Fibroblast of pulmonary artery (primary cell): Measurements from ENCODE around the gene NPAS3.

Source experiments
- DNase-seq: peaks from one replicate; pipeline ENCODE4 v3.0.0-alpha.2; 2010; ENCODE audit warnings: low read depth
- H3K4me3 ChIP-seq: replicated peaks from 2 replicates; pipeline ENCODE4 v1.5.1; 2011; ENCODE audit warnings: low read depth, mild to moderate bottlenecking, control low read depth, low read length, moderate library complexity
- CTCF ChIP-seq: IDR thresholded peaks from 2 replicates; pipeline ENCODE4 v1.5.1; 2011; ENCODE audit warnings: mild to moderate bottlenecking, control low read depth, low read length, inconsistent platforms; ENCODE audit errors: missing control alignments

The NPAS3 gene

GRCh38 chr14:33359288-33359881 is 420.7 kb downstream of the NPAS3 start:
- TF ChIP-seq CTCF: no peak
- DNase-seq: no peak
- no peak overlapping the region for H3K4me3 ChIP-seq

DNA sequence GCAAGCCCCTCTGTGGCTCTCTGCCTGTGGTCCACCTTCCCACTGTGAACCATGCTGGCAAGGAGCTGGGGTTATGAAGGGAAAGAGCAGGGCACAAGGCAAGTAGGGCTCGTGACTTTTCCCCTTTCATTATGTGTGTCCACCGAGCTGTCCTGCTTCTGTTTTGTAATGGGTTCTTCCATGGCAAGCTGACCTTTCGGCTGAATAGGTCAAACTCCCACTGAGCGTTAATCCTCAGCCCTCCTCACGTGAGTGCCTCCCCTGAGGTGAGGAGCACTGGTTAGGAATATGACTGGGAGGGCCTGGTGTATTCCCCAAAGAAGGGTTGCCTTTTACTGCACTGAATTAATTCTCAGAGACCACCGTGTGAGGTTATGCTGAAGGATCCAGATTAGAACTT is 424.3 kb downstream of the NPAS3 start:
- no peak for DNase-seq
- no peak for TF ChIP-seq CTCF
- no peak overlapping the region for H3K4me3 ChIP-seq

GRCh38 chr14:33363682-33364081 is 425.0 kb downstream of the NPAS3 start:
- DNase-seq: no peak
- no peak overlapping the region for H3K4me3 ChIP-seq
- no peak for TF ChIP-seq CTCF

DNA sequence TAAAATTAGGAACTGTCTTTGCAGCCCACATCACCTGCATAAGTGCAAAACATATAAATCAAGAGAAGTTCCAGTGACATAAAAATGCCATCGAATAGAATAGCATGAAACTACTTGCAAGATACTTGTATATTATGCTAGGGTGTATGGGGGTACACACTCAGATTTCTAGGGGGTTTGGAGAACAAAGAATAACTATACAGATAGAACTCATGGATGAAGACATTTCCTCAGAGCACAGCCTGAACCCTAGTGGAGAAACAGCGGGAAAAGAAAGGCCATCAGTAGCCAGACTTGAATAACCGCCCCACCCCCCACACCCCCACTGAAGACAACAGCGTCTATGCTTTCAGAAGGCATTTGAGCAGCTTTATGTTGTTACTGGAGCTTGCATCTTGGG is 425.8 kb downstream of the NPAS3 start:
- no peak for DNase-seq
- TF ChIP-seq CTCF: no peak
- no peak overlapping the region for H3K4me3 ChIP-seq

DNA sequence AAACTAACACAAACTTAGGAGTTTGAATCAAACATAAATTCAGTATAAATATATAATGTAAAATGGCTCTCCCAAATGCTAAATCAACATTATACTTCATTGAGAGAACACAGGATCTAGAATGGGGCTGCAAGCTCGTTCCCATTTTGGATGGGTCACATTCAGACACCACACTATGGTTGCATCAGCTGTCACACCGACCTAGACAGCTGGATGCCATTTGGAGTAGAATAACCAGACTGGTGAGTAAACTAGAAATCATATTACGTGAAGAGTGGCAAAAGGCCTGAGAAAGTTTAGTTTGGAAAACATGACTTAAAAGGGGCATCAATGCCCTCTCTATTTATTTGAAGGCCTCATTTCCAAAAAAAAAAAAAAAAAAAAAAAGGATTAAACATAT is 430.4 kb downstream of the NPAS3 start:
- H3K4me3 ChIP-seq: no peak overlapping the region
- TF ChIP-seq CTCF: no peak
- no peak for DNase-seq

DNA sequence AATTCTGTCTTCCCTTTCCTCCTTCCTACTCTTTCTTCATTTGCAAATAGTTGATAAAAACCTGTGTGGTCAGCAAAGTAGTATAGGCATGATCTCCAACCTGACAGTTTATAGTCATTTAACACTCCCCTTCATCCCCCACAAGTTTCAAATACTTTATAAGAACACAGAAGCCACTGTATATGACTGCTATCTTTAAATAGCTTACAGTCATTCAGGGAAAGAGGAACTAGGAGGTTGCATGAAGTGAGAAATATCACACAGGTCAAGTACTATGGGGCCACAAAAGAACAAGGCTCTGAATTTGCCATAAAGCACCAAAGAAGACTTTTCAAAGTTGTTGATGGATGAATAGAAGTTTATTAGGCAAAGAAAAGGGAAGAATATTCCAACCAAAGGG is 431.3 kb downstream of the NPAS3 start:
- TF ChIP-seq CTCF: no peak
- no peak for DNase-seq
- no peak overlapping the region for H3K4me3 ChIP-seq

- no peak overlapping the region for H3K4me3 ChIP-seq
- no peak for TF ChIP-seq CTCF
Measured at GRCh38 chr14:33370426-33370825, 431.7 kb downstream of the NPAS3 start.

More at GRCh38 chr14:33370426-33370825, 431.7 kb downstream of the NPAS3 start:
- DNase-seq: no peak
